MM.1S (cell line): ENCODE measurements around the gene NOVA1.

ENCODE experiments used
- DNase-seq: peaks from one replicate; pipeline ENCODE4 v3.0.0-alpha.2; 2015
- H2AFZ ChIP-seq: fragments of 300-600 bp; sonication (generic); 2 replicates; pipeline ENCODE4 v1.6.0; 2016; ENCODE audit warnings: antibody characterized with exemption, low read length
- H3F3A ChIP-seq: fragments of 300-600 bp; sonication (generic); 2 replicates; pipeline ENCODE4 v1.6.1; 2016; ENCODE audit warnings: mild to moderate bottlenecking, antibody characterized with exemption, low read length, moderate library complexity, mixed read lengths; ENCODE audit not compliant: insufficient read depth
- H3K27ac ChIP-seq: fragments of 300-600 bp; sonication (generic); 2 replicates; pipeline ENCODE4 v1.5.1; 2016; ENCODE audit warnings: mild to moderate bottlenecking, low read length
- H3K27me3 ChIP-seq: fragments of 300-600 bp; sonication (generic); replicated peaks from 2 replicates; pipeline ENCODE4 v1.6.0; 2016; ENCODE audit warnings: low read length; ENCODE audit not compliant: insufficient read depth
- H3K36me3 ChIP-seq: fragments of 300-600 bp; sonication (generic); replicated peaks from 2 replicates; pipeline ENCODE4 v1.6.1; 2016; ENCODE audit warnings: mild to moderate bottlenecking, low read length, mixed read lengths; ENCODE audit not compliant: insufficient read depth
- H3K4me1 ChIP-seq: fragments of 300-600 bp; sonication (generic); 2 replicates; pipeline ENCODE4 v1.6.1; 2016; ENCODE audit warnings: low read length, mixed read lengths
- H3K4me2 ChIP-seq: fragments of 300-600 bp; sonication (generic); 2 replicates; pipeline ENCODE4 v1.6.0; 2016; ENCODE audit warnings: low read depth, low read length
- H3K4me3 ChIP-seq: fragments of 300-600 bp; sonication (generic); 2 replicates; pipeline ENCODE4 v1.5.1; 2016; ENCODE audit warnings: low read length, mixed read lengths
- H3K79me2 ChIP-seq: fragments of 300-600 bp; sonication (generic); 2 replicates; pipeline ENCODE4 v1.6.1; 2016; ENCODE audit warnings: mixed run types, low read length, mixed read lengths
- H3K9ac ChIP-seq: fragments of 300-600 bp; sonication (generic); 2 replicates; pipeline ENCODE4 v1.6.1; 2016; ENCODE audit warnings: low read length, mixed read lengths
- H3K9me2 ChIP-seq: fragments of 300-600 bp; sonication (generic); replicated peaks from 2 replicates; pipeline ENCODE4 v1.6.1; 2016; ENCODE audit warnings: mild to moderate bottlenecking, low read length, mixed read lengths; ENCODE audit not compliant: insufficient read depth
- H3K9me3 ChIP-seq: fragments of 300-600 bp; sonication (generic); replicated peaks from 2 replicates; pipeline ENCODE4 v1.6.1; 2016; ENCODE audit warnings: mild to moderate bottlenecking, low read length, mixed read lengths; ENCODE audit not compliant: insufficient read depth
- H4K20me1 ChIP-seq: fragments of 300-600 bp; sonication (generic); 2 replicates; pipeline ENCODE4 v1.6.1; 2016; ENCODE audit warnings: mild to moderate bottlenecking, low read length, moderate library complexity, mixed read lengths; ENCODE audit not compliant: insufficient read depth
- CTCF ChIP-seq: fragments of 300-600 bp; sonication (generic); IDR thresholded peaks from 2 replicates; pipeline ENCODE4 v1.5.1; 2016; ENCODE audit warnings: antibody characterized with exemption, low read length, mixed read lengths
- EZH2 ChIP-seq: fragments of 300-600 bp; sonication (generic); optimal IDR thresholded peaks from 2 replicates; pipeline ENCODE3; 2017; ENCODE audit warnings: low read depth, mild to moderate bottlenecking, antibody characterized with exemption, low read length, mixed read lengths
- EZH2phosphoT487 ChIP-seq: fragments of 300-600 bp; sonication (generic); IDR thresholded peaks from 2 replicates; pipeline ENCODE4 v1.6.1; 2018; ENCODE audit warnings: antibody characterized with exemption, low read length

The NOVA1 gene

GRCh38 chr14:26429205-26429604 is 168.6 kb downstream of the NOVA1 start:
- Histone ChIP-seq H3K27ac (no peak overlapping the region), H3K9ac (no peak overlapping the region), H4K20me1 (no peaks in the 10 kb centered on the region), H3F3A (no peaks in the 10 kb centered on the region), H3K4me1 (no peaks in the 10 kb centered on the region), H3K79me2 (no peaks in the 10 kb centered on the region), H3K4me2 (no peak overlapping the region), H2AFZ (no peak overlapping the region), H3K36me3 (no peaks in the 10 kb centered on the region), H3K9me3 (no peaks in the 10 kb centered on the region), H3K4me3 (no peak overlapping the region), H3K9me2 (no peaks in the 10 kb centered on the region), H3K27me3 (no peaks in the 10 kb centered on the region)
- no peak for DNase-seq
- no peak for TF ChIP-seq CTCF
- no peak for TF ChIP-seq EZH2
- no peak for TF ChIP-seq EZH2phosphoT487

GRCh38 chr14:26427097-26427496 is 170.7 kb downstream of the NOVA1 start:
- TF ChIP-seq EZH2: no peak
- TF ChIP-seq CTCF: no peak
- no peak for TF ChIP-seq EZH2phosphoT487
- Histone ChIP-seq H3K36me3 (no peaks in the 10 kb centered on the region), H2AFZ (no peak overlapping the region), H3K4me3 (no peak overlapping the region), H3K4me2 (no peak overlapping the region), H3K9ac (no peak overlapping the region), H3K27me3 (no peaks in the 10 kb centered on the region), H3K79me2 (no peaks in the 10 kb centered on the region), H3K27ac (no peak overlapping the region), H3K9me2 (no peaks in the 10 kb centered on the region), H3K9me3 (no peaks in the 10 kb centered on the region), H3F3A (no peaks in the 10 kb centered on the region), H4K20me1 (no peaks in the 10 kb centered on the region), H3K4me1 (no peaks in the 10 kb centered on the region)
- DNase-seq: no peak

- no peak overlapping the region for H3K27ac ChIP-seq
- no peaks in the 10 kb centered on the region for H3K9me3 ChIP-seq
- H4K20me1 ChIP-seq: no peaks in the 10 kb centered on the region
- H3K4me3 ChIP-seq: no peak overlapping the region
- DNase-seq: no peak
- H3K79me2 ChIP-seq: no peaks in the 10 kb centered on the region
- no peak overlapping the region for H3K4me2 ChIP-seq
- H3K9ac ChIP-seq: no peak overlapping the region
- no peaks in the 10 kb centered on the region for H3K27me3 ChIP-seq
- H3K4me1 ChIP-seq: no peaks in the 10 kb centered on the region
- no peak for TF ChIP-seq EZH2
- TF ChIP-seq EZH2phosphoT487: no peak
- TF ChIP-seq CTCF: no peak
- no peaks in the 10 kb centered on the region for H3K36me3 ChIP-seq
- H3K9me2 ChIP-seq: no peaks in the 10 kb centered on the region
- H2AFZ ChIP-seq: no peak overlapping the region
- no peaks in the 10 kb centered on the region for H3F3A ChIP-seq
Measured at GRCh38 chr14:26424537-26424936, 173.3 kb downstream of the NOVA1 start.
